GM23338 (cell line): ENCODE measurements around the gene MGAT3. TPM values are rescaled to one million over a fixed set of nuclear protein-coding genes. Genes with fewer than 3 reads are reported as not detected.

Source experiments
- ATAC-seq: fragments of 200-7000 bp; cut with Tn5 transposase; 3 replicates; pipeline ENCODE4 v1.9.1; 2020
- DNase-seq: peaks from one replicate; pipeline ENCODE4 v3.0.0-alpha.2; 2015; ENCODE audit warnings: low spot score
- H2AFZ ChIP-seq: fragments of 200-600 bp; sonication (generic); 2 replicates; pipeline ENCODE4 v1.8.0; 2016; ENCODE audit warnings: antibody characterized with exemption, mild to moderate bottlenecking, moderate library complexity
- H3F3A ChIP-seq: fragments of 200-600 bp; sonication (generic); replicated peaks from 2 replicates; pipeline ENCODE4 v1.8.0; 2017; ENCODE audit warnings: antibody characterized with exemption, mixed run types, low read depth
- H3K27ac ChIP-seq: fragments of 200-600 bp; sonication (generic); 2 replicates; pipeline ENCODE4 v1.6.1; 2016; ENCODE audit warnings: low read depth
- H3K27me3 ChIP-seq: fragments of 200-600 bp; sonication (generic); 2 replicates; pipeline ENCODE4 v1.8.0; 2016; ENCODE audit warnings: mild to moderate bottlenecking, mixed run types, moderate library complexity; ENCODE audit not compliant: insufficient read depth
- H3K36me3 ChIP-seq: fragments of 200-600 bp; sonication (generic); 2 replicates; pipeline ENCODE4 v1.8.0; 2016; ENCODE audit warnings: mild to moderate bottlenecking; ENCODE audit not compliant: insufficient read depth
- H3K4me1 ChIP-seq: fragments of 200-600 bp; sonication (generic); 2 replicates; pipeline ENCODE4 v1.8.0; 2016; ENCODE audit warnings: mild to moderate bottlenecking, moderate library complexity; ENCODE audit not compliant: insufficient read depth
- H3K4me2 ChIP-seq: fragments of 200-600 bp; sonication (generic); 2 replicates; pipeline ENCODE4 v1.7.1; 2017; ENCODE audit warnings: mixed run types
- H3K4me3 ChIP-seq: fragments of 200-600 bp; sonication (generic); 2 replicates; pipeline ENCODE4 v1.6.1; 2016; ENCODE audit warnings: mixed run types
- H3K79me2 ChIP-seq: fragments of 200-600 bp; sonication (generic); replicated peaks from 2 replicates; pipeline ENCODE4 v1.8.0; 2017; ENCODE audit warnings: mild to moderate bottlenecking; ENCODE audit not compliant: insufficient read depth
- H3K9me2 ChIP-seq: fragments of 200-600 bp; sonication (generic); 2 replicates; pipeline ENCODE4 v1.8.0; 2017; ENCODE audit not compliant: insufficient read depth
- H4K20me1 ChIP-seq: fragments of 200-600 bp; sonication (generic); replicated peaks from 2 replicates; pipeline ENCODE4 v1.8.0; 2017; ENCODE audit warnings: mild to moderate bottlenecking; ENCODE audit not compliant: insufficient read depth
- H3K27ac Mint-ChIP-seq: 2 replicates; pipeline ENCODE4 v1.8.0; 2020; ENCODE audit warnings: inconsistent platforms, mild to moderate bottlenecking, moderate library complexity, mixed read lengths
- H3K27me3 Mint-ChIP-seq: 3 replicates; pipeline ENCODE4 v1.8.0; 2022; ENCODE audit warnings: low read depth, mild to moderate bottlenecking, moderate library complexity, mixed read lengths, inconsistent platforms; ENCODE audit not compliant: insufficient read depth, poor library complexity
- H3K36me3 Mint-ChIP-seq: 3 replicates; pipeline ENCODE4 v1.8.0; 2021; ENCODE audit warnings: low read depth, mild to moderate bottlenecking, inconsistent platforms, moderate library complexity, mixed read lengths
- H3K4me1 Mint-ChIP-seq: 3 replicates; pipeline ENCODE4 v1.8.0; 2020; ENCODE audit warnings: mild to moderate bottlenecking, inconsistent platforms, mixed read lengths
- H3K4me3 Mint-ChIP-seq: 3 replicates; pipeline ENCODE4 v1.8.0; 2021; ENCODE audit warnings: moderate library complexity, mild to moderate bottlenecking, inconsistent platforms, mixed read lengths
- H3K9me3 Mint-ChIP-seq: 3 replicates; pipeline ENCODE4 v1.8.0; 2020; ENCODE audit warnings: moderate library complexity, mild to moderate bottlenecking, inconsistent platforms, mixed read lengths
- NANOG ChIP-seq: IDR thresholded peaks from 2 replicates; pipeline ENCODE4 v1.6.1; 2016; ENCODE audit warnings: antibody characterized with exemption, borderline replicate concordance
- ZNF331 ChIP-seq: fragments of 250-450 bp; sonication (Bioruptor Pico); IDR thresholded peaks from 2 replicates; pipeline ENCODE4 v1.5.0; 2020; ENCODE audit warnings: low read depth, mild to moderate bottlenecking, moderate library complexity
- polyA plus RNA-seq: library from polyadenylated mRNA; unstranded; fragments of >200 nt; fragmentation: Nextera tagmentation; extraction: Ambion mirVana; gene quantifications from 2 replicates; pipeline ENCODE4 v1.2.1, GENCODE V29; 2016
- total RNA-seq: library from RNA; depleted of rRNA; stranded (reverse); fragments of >200 nt; shearing (Covaris generic); gene quantifications from 2 replicates; pipeline ENCODE4 v1.2.3, GENCODE V29; 2014
- TF ChIP-seq, protein P1 (sequence below): fragments of 250-450 bp; sonication (Bioruptor Pico); IDR thresholded peaks from 2 replicates; pipeline ENCODE4 v1.5.0; 2020; ENCODE audit warnings: mild to moderate bottlenecking, moderate library complexity
- TF ChIP-seq, protein P2 (sequence below), 2 experiments: fragments of 200-600 bp in 1 of 2; sonication (generic) in 1 of 2; conservative IDR thresholded peaks; 2 replicates each; pipeline versions ENCODE4 v1.5.1 to v1.6.1; 2016 to 2017; ENCODE audit warnings: antibody characterized with exemption in 2 of 2, low read depth in 2 of 2, mild to moderate bottlenecking in 2 of 2, moderate library complexity in 1 of 2

The MGAT3 gene
- total and polyA plus RNA-seq, 2 experiments from 2014 or later: 1.7 to 10.2 TPM

DNA sequence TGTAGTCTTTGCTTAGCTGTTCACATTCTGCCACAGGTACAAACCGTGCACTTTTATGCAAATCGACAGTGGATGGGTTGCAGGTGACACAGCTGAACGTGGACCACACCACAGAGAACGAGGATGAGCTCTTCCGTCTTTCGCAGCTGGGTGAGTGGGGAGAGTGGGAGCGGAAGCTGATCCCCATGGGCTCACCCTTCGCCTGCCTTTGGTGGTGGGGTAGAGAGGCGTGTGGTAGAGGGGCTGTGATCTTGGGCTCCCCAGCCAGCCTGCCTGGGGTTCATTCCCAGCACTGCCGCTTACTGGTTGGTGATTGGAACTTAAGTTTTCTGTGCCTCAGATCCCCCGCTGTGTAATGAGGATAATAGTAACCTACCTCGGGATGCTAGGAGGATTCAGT lies 38.1 kb upstream of the MGAT3 start:
- no peak overlapping the region for H3K4me3 ChIP-seq
- no peaks in the 10 kb centered on the region for H3K79me2 ChIP-seq
- H3K27ac ChIP-seq: no peak overlapping the region; the same call in 1 of the 2 replicates
- H3K9me2 ChIP-seq: no peaks in the 10 kb centered on the region
- H3K36me3 ChIP-seq: peaks cover 5% of the 10 kb centered on the region; the same call in 1 of the 2 replicates
- DNase-seq (no peak), ATAC-seq (peak; percentile 31; the same call in 2 of the 3 replicates)
- no peaks in the 10 kb centered on the region for H3K9me3 Mint-ChIP-seq
- H3K4me2 ChIP-seq: no peak overlapping the region
- H3K27me3 Mint-ChIP-seq: peaks cover 7% of the 10 kb centered on the region
- H3K4me1 ChIP-seq: no peaks in the 10 kb centered on the region; the same call in 1 of the 2 replicates
- 0 out of 2 replicates have a peak overlapping the region, but pooled peaks have one; percentile 54 for H3K27ac Mint-ChIP-seq
- no peaks in the 10 kb centered on the region; the same call in 1 of the 3 replicates for H3K4me1 Mint-ChIP-seq
- no peaks in the 10 kb centered on the region for H3F3A ChIP-seq
- H3K36me3 Mint-ChIP-seq: peaks cover 38% of the 10 kb centered on the region
- H3K27me3 ChIP-seq: no peaks in the 10 kb centered on the region
- no peak overlapping the region for H2AFZ ChIP-seq
- H4K20me1 ChIP-seq: no peaks in the 10 kb centered on the region; the same call in 1 of the 2 replicates
- no peak for TF ChIP-seq NANOG
- TF ChIP-seq, protein P1, sequence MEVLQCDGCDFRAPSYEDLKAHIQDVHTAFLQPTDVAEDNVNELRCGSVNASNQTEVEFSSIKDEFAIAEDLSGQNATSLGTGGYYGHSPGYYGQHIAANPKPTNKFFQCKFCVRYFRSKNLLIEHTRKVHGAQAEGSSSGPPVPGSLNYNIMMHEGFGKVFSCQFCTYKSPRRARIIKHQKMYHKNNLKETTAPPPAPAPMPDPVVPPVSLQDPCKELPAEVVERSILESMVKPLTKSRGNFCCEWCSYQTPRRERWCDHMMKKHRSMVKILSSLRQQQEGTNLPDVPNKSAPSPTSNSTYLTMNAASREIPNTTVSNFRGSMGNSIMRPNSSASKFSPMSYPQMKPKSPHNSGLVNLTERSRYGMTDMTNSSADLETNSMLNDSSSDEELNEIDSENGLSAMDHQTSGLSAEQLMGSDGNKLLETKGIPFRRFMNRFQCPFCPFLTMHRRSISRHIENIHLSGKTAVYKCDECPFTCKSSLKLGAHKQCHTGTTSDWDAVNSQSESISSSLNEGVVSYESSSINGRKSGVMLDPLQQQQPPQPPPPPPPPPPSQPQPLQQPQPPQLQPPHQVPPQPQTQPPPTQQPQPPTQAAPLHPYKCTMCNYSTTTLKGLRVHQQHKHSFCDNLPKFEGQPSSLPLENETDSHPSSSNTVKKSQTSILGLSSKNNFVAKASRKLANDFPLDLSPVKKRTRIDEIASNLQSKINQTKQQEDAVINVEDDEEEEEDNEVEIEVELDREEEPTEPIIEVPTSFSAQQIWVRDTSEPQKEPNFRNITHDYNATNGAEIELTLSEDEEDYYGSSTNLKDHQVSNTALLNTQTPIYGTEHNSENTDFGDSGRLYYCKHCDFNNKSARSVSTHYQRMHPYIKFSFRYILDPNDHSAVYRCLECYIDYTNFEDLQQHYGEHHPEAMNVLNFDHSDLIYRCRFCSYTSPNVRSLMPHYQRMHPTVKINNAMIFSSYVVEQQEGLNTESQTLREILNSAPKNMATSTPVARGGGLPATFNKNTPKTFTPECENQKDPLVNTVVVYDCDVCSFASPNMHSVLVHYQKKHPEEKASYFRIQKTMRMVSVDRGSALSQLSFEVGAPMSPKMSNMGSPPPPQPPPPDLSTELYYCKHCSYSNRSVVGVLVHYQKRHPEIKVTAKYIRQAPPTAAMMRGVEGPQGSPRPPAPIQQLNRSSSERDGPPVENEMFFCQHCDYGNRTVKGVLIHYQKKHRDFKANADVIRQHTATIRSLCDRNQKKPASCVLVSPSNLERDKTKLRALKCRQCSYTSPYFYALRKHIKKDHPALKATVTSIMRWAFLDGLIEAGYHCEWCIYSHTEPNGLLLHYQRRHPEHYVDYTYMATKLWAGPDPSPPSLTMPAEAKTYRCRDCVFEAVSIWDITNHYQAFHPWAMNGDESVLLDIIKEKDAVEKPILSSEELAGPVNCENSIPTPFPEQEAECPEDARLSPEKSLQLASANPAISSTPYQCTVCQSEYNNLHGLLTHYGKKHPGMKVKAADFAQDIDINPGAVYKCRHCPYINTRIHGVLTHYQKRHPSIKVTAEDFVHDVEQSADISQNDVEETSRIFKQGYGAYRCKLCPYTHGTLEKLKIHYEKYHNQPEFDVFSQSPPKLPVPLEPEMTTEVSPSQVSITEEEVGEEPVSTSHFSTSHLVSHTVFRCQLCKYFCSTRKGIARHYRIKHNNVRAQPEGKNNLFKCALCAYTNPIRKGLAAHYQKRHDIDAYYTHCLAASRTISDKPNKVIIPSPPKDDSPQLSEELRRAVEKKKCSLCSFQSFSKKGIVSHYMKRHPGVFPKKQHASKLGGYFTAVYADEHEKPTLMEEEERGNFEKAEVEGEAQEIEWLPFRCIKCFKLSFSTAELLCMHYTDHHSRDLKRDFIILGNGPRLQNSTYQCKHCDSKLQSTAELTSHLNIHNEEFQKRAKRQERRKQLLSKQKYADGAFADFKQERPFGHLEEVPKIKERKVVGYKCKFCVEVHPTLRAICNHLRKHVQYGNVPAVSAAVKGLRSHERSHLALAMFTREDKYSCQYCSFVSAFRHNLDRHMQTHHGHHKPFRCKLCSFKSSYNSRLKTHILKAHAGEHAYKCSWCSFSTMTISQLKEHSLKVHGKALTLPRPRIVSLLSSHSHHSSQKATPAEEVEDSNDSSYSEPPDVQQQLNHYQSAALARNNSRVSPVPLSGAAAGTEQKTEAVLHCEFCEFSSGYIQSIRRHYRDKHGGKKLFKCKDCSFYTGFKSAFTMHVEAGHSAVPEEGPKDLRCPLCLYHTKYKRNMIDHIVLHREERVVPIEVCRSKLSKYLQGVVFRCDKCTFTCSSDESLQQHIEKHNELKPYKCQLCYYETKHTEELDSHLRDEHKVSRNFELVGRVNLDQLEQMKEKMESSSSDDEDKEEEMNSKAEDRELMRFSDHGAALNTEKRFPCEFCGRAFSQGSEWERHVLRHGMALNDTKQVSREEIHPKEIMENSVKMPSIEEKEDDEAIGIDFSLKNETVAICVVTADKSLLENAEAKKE (CRISPR knock-in tag): no peak
- TF ChIP-seq, protein P2, sequence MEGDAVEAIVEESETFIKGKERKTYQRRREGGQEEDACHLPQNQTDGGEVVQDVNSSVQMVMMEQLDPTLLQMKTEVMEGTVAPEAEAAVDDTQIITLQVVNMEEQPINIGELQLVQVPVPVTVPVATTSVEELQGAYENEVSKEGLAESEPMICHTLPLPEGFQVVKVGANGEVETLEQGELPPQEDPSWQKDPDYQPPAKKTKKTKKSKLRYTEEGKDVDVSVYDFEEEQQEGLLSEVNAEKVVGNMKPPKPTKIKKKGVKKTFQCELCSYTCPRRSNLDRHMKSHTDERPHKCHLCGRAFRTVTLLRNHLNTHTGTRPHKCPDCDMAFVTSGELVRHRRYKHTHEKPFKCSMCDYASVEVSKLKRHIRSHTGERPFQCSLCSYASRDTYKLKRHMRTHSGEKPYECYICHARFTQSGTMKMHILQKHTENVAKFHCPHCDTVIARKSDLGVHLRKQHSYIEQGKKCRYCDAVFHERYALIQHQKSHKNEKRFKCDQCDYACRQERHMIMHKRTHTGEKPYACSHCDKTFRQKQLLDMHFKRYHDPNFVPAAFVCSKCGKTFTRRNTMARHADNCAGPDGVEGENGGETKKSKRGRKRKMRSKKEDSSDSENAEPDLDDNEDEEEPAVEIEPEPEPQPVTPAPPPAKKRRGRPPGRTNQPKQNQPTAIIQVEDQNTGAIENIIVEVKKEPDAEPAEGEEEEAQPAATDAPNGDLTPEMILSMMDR (conservative IDR thresholded peaks at IDR 0.05; ENCODE audit: low read depth in 2 of 2): 0 out of 4 replicates have a peak, but pooled peaks of 1 of the 2 experiments have one; percentile 5
- TF ChIP-seq ZNF331 (CRISPR knock-in tag): no peak
- H3K4me3 Mint-ChIP-seq: no peak overlapping the region; the same call in 2 of the 3 replicates
